Stimulated activated naive CD8-positive, alpha-beta T cell treated with anti-CD3 and anti-CD28 coated beads, Interleukin-15, Interleukin-2, amounts not matched to agents 100 U/mL and 50 U/mL, for 24 hours (primary cell): ENCODE data around the gene MAPKAPK3.
A peak's percentile ranks its signal among the peaks of the same experiment; 100 is the strongest.

Experiments used
- ATAC-seq: fragments of 150-1000 bp; cut with Tn5 transposase; one replicate; pipeline ENCODE4 v1.10.0; 2021
- DNase-seq: peaks from one replicate; pipeline ENCODE4 v3.0.0; 2021

The MAPKAPK3 gene

DNA sequence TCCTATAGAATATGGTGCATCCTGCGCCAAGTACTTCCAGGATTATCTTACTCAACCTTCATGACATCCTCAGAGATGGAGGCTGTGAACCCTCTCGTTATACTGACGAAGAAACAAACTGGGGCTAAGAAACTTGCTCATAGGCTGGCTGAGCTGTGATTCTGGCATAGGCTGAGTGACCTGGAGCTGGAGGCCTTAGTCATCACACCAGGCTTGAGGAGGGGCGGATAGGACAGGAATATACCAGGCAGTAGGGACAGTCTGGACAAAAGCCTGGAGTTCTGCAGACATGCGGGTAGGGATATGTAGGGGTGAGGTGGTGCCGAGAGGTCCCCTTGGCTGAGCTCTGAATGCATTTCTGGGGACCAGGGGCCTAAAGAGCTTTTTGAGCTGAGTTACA is 29.6 kb upstream of the MAPKAPK3 start:
- ATAC-seq: no peak
- no peak for DNase-seq

DNA sequence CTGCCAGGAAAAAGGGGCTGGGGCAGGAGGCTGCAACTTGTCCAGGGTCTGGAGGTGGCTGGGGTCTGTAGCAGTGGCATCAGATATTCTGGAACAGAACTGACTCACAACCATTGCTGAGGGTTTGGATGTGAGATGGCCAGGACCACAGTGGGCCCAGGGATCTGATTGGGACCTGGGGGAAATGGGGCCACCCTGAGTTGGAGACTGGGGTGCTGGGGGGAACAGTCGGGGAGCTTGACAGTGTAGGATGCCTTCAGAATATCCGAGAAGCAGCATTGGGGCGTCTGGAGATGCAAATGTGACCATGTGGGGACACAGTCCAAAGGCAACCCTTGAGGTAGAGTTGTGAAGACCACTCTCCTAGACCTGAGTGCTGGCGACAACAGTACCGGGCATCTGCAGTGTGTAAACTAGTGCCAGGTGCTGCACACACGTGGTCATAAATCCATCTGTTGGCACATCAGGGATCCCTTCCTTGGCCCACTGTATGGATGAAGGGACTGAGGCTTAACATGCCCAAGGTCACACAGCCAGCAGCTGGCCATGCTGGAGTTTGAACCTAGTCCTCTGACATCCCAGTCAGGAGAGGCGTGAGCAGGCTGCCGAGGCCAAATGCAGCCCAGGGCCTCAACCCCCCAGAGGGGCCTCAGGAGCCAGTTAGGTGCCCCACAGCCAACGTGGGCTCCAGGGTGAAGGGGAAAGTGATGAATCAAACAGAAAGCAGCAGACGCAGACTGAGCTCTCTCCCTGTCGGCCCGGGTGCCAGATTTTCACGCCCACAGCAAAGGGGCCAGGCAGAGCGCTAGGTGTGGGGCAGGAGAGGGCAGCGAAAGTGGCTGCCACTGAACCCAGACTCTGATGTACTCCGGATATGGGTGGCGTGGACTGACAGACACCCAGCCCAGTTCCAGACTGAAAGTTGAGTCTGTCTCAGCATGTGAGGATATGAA is 28.9 kb upstream of the MAPKAPK3 start:
- peak; percentile 90 for DNase-seq
- peak; percentile 57 for ATAC-seq

DNA sequence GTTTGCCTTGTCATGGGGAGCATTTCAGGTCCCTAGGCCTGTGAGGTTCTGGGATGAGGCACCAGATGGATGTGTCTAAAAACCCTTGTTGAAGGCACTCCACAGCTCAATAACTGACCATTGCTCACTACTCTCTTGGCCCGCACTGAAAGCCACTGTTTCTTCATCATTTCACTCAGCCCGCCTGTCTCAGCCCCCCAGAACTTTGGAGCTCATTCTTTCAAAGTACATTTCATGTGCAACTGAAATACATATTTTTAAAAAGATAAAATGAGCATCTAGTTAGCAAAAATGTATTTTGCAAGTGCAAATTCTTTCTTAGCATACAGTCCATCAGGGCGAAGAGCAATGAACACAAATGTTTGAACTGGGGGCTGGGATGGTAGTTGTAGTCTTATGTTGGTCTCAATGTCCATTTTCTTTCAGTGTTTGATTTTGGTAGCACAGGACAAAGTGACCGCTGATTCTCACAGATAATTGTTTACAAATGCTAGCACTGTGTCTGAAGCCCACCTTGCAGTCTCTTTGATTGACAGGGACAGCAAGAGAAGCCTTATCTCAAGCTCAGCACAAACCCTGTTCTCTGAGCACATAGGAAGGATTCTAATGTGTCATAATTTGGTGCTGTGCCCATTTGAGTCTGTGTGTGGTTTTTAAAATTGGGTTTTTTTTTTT is 28.1 kb upstream of the MAPKAPK3 start:
- DNase-seq (no peak), ATAC-seq (no peak)

DNA sequence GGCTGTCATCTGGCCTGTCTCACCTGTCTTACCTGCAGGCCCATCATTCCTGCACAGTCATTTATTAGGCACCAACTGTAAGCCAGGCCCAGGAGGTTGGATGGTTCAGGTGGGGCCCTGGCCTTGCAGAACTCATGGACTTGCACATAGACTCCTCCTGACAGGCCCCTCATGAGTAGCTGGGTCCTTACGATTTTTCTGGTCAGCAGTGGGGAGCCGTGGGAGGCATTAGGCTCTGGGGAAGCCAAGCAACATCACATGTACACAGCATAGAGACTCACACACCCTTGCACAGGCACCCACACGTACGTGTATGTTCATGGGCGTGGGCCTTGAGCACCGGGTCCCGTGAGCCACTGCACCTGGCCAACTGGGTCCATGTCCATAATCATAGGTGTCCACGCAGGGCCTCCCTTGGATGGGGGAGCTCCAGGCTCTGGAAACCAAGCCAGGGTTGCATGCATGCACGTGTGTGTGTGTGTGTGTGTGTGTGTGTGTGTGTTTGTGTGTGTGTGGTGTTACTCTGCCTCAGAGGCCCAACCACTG is 25.7 kb upstream of the MAPKAPK3 start:
- ATAC-seq: peak; percentile 1
- DNase-seq: peak; percentile 46

DNA sequence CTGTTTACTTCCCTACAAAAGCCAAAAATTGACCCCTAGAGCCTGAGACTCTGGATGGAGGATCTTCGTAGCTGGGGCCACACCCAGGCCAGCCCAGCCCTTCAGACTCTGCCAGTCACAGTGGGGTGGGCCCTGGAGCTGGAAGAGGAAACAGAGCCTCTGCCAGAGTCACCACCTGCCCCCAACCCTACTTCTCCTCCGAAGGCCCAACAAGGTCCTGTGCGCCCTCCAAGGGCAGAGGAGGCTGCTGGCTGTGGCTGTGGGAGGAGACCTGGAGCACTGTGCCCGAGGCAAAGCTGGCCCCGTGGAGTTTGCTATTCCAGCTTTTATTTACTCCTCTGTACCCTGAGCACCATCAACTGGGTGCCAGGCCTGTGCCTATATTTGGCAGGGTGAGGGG is 24.4 kb upstream of the MAPKAPK3 start:
- DNase-seq (peak; percentile 54), ATAC-seq (no peak)

DNA sequence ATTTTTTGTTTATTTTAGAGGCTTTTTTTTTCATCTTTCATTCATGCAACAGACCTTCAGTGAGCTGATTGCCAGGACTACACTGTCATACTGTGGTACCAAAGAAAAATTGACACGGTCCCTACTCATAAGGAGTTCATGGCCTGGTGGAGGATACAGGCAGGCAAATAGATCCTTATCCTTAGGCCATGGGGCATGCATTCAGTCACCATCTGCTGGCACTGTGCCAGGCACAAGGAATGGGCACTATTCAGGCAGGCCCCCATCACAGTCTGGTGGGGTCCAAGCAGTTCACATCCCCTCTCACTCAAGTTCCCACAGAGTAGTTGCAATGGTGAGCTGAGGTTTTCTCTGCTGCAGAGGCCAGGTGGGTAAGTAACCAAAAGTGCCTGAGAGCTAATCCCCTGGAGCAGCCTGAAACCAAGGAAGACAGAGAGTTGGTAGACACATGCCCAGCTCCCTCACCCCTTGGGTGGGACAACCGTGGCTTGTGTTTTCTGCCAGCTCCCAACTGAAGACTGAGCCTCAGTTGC is 22.6 kb upstream of the MAPKAPK3 start:
- ATAC-seq: no peak

DNA sequence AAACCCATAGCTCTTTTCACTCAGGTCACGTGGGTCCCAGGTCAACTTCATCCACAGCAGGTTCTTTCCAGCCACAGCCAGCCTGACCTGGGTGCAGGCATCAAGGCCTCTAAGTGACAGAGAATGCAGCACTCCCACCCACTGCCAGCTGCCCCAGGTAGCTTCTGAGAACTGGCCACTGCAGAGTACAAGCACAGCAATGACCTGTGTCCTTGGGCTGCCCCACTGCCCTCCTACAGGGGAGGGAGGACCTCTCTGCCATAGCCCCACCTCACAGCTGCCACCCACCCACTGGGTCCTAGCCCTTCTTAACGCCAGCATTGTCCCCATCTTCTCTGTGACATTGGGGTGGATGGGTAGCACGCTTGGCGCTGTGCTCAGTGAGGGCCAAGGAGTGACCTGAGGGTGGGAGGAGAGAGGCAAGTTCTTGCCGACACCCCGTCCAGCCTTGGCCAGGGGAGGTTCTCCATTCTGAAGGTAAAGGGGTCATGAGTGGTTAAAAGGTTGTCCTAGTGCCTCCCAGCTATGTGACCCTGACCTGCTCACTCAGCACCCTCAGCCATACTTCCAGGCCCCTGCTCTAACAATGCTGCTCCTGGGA is 17.7 kb upstream of the MAPKAPK3 start:
- DNase-seq: no peak
- no peak for ATAC-seq

More for the DNA sequence above, 22.6 kb upstream of the MAPKAPK3 start:
- no peak for DNase-seq

DNA sequence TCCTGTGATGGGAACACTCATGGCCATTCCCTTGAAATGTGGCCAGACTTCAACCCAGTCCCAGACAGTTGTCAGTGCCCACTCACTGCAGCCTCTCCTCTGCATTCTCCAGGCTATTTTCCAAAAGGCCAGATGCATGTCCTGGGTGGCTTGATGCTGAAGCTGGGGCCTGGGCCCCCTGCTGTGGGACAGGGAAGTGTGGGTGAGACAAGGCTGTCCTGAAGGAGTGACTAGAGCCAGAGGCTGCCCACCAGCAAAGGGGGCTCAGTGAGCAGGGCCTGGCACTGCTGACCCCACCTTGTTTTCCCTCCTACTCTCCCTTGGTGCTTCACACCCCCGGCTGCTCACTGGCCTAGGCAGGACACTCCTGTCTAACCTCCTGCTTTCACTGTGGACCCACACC is 17.2 kb upstream of the MAPKAPK3 start:
- no peak for ATAC-seq

DNA sequence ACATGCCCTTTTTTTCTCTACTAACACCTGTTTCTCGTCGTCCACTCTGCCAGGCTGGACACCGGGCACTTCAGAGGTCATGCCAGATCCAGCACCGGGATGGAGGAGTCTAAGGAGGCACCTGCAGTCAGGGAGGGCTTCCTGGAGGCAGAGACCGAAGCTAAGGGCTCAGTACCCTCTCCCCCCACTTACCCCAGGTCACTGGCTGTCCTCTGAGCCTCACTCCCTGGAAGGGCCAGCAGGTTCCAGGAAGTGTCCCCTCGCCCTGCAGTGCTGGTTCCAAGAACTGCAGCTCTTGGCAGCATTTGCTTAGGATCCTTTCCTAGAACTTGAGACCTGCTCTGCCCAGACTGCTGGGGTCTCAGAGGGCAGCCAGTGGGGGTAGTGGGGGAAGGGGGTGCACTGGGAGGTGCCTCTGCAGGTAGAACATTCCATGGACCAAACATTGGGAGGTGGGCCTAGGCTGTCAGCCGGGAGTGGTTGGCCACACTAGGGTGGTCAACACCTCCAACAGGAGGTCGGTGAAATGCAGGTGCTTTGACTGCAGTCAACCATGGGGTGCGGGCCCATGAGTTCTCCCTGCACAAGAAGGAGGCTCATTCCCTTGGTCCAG is 16.7 kb upstream of the MAPKAPK3 start:
- peak; percentile 56 for DNase-seq
- ATAC-seq: no peak

More for the DNA sequence above, 17.2 kb upstream of the MAPKAPK3 start:
- DNase-seq: no peak

DNA sequence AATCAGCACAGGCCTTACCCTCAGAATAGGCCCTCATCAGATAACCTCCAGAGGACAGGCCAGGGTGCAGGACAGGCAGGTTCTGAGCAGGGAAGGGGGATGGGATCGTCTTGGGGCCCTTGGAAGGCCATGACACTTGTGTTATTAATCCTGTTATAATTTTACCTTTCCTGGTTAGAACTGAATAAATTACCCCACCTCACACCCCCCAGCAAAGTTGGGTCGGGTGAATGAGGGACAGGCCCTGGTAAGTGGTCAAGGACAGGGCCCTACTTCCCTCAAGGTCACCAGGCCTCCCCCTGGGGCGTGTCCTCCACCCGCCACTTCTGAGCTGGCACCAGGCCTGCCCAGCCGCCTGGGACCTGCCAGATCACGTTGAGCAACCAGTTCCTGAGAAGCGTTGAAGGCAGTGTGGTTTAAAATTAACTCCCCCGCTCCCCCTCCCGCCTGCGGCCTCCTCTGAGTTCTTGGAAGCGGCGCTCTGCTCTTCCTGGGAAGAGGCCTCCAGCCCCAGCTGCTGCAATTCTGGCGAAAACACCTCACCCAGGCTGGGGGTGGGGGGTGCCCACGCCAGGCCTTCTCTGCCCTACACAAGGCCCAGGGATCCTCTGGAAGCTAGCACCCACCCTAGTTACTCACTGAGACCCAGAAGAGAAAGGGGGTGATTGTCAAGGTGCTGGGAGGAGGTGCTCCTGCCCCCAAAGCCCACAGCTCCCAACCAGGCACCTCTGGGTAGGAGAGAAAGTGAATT is 15.9 kb upstream of the MAPKAPK3 start:
- ATAC-seq (peak; percentile 67), DNase-seq (peak; percentile 90)

DNA sequence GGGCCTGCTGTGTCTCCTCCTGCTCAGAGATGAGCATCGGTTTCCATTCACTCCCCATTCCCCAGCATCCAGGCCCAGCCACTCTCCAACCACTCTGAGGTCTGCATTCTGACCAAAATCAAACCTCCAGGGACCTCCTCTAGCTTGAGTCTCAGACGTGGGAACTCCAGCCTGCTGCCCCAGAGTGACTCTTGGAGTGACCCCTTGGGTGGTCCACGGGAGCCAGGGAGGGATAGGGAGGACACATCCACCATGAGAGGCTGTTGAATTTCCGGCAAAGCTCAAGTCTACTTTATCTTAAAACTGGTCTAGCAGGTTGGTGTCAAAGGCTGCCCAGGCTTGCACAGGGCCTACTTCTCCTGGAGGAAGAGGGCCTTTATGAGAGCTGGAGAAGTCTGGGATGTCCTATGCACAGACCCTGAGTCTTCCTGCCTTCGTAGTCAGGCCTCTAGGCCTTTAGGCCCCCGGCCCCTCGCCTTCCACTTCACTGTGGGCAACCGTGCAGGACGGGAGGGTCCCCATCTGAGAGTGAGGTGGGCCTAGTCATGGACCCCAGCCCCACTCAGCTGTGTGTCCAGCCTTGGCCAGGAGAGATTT is 14.3 kb upstream of the MAPKAPK3 start:
- DNase-seq (no peak), ATAC-seq (no peak)

DNA sequence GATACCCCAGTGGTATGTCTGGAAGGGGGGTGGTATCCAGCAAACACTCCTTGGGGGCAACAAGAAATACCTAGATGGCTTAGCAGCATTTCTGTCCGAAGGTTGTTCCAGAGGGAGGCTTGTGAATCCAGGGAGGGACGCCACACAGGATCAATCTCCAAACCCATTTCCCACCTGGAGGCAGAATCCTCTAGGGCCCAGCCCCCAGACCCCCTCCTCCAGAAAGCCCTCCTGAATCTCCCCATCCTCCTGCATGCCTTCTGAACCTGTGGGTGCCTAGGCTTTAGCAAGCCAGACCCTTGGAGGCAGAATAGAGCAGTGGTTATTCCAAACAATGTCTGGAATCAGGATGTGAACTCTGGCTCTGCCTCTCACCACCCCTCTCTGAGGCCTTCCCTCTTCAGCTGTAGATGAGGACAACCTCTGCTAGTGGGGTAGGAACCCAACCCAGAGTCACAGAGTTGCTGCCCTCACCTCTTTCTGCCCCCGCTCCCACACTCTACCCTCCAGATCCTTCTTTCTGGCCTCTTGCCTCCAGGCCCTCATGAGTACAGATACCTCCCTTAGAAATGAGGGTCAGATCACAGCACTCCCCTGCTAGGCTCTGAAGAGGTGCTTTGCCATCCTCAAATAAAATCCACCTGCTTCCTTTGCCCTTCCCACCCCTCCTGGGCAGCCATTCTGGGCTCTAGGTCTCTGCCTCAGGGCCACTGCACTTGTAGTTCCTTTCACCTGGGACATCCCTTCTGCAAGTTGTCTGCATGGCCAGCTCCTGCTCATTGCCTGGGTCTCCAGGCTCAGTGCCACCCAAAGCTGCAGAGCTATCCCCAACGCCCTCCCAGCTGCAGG is 13.5 kb upstream of the MAPKAPK3 start:
- DNase-seq (peak; percentile 35), ATAC-seq (no peak)

DNA sequence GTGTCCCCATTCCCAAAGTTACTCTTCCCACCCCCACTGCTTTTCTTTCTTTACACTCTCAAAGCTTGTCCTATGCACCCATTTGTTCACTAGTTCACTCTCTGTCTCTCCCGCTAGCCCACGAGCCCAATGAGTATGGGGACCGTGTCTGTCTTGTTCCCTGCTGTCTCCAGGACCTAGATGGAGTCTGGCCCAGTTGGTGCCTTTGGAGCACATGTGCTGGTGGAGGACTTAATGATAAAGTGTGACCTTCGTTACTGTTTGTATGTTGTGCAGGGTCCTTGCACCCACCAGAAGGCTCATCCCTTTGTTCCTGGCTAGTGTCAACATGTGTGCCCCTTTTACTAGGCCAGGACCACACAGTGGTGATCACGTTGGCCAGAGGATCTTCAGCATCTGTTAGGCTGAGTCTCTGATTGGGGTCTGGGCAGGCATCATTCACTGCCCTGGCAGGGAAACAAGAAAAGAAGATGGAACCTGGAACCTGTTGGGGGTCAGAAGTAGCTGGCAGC is 12.8 kb upstream of the MAPKAPK3 start:
- ATAC-seq (no peak), DNase-seq (no peak)

DNA sequence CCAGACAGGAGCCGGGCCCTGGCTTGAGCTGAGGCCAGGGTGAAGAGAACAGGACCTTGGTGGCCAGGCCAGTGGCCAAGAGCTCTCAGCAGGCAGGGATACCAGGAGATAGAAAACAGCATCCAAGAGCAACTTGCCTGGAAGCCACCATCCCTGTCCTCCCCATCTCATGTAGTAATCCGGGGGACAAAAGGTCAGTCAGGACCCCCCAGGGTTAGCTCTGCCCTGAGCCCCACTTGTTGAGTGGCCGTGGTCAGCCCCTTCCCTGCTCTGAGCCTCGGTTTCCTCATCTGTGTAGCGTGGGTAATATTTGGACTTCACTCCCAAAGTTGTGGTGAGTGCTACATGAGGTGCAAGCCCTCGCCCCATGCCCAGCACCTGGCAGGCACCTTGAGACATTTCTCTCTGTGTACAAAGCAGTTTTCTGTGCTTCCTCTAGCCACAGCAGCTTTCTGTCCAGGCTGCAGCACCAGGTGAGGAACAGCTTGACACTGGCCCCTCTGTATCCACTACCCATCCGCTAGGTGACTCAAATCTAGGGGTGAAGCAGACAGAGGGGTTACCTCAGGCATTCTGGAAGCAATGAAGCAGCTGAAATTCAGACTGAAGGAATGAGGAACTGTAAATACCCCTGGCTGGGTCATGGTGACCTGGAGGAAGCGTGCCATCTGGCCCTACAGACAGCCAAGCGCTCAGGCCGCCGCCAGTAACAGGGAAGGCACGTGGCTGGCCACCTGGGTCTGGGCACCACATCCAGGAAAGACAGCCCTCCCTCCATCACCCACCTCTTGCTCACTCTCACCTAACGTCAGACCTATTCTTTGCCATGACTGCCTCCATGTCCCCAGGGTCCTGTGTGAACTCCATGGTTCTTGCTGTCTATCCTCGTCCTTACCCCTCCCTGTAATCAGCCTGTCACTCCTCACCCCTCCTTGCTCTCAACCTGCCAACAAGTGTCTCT is 12.0 kb upstream of the MAPKAPK3 start:
- ATAC-seq (no peak), DNase-seq (peak; percentile 52)

DNA sequence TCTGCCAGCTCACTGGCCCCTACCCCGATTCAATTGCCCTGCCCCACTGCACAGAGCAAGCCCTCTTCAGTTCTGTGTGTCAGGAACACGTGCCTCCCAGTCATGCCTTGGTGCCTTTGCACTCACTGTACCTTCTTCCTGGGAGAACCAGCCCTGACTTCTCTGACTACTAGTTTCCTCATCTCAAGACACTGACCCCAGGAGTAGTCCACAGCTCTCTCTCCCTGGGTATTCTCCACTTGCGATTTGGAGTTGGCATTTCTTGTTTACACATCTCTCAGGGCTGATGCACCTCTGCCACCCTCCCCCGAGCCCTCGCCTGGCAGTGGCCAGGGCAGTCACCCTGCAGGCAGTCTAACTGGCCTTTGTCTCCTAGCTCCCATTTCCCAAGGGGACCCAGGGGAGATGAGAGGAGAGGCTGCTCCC is 11.0 kb upstream of the MAPKAPK3 start:
- DNase-seq (peak; percentile 43), ATAC-seq (no peak)

DNA sequence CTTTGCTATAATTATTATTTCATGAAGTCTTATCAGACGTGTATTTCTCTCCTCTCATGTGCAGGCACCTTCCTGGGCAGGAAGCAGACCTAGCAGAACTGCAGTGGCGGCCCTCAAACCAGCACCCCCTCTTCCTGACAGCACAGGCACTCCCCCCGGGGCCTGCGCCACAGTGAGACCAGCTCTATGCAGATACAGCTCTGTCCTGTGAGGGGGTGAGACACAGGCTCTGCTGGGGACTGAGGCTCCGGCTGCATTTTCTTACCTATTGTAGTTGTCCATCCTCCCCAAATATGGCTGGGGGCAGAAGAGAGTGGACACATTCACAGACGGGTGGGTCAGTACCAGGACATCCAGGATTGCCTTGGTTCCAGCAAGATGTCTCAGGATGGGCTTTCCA is 10.4 kb upstream of the MAPKAPK3 start:
- ATAC-seq (no peak), DNase-seq (peak; percentile 60)

DNA sequence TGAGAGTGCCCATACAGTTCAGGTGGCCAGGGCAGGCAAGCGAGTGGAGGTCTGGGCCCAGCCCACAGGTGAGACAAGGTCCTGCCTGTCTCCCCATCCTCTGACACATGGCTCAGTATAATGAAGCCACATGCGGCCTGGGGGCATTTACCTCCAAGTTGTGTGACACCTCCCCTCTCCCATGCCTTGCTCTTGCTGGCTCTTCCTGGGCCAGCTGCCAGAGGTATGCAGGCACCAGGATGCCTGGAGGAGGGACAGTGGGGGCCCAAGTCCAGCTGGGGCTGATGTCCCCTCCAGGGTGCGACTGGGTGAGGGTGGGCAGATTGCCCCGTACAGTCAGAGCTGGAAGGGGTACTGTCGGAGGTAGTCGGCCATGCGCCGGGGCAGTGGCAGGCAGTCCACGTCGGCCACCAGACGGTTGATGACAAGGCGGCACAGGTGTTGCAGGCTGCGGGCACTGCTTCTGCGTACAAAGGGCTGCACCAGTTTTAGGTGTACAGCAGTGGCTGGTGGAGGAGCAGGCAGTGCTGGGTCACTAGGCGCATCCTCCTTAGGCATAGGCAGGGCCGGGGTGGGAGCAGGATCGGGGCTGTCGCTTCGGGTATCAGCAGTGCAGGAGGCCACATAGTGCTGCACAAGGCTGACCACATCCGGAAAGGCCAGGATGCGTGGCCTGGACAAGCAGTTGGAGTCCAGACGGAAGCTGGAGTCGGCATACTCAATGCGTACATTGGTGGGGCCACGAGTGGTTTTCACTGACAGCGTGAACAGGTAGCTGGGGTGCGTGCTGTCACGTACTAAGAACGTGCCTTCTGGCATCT is 9.5 kb upstream of the MAPKAPK3 start:
- ATAC-seq: no peak
- peak; percentile 57 for DNase-seq
